22Rv1 (cell line): ENCODE measurements around the gene KRTAP5-7.
"Not testable (repeated sequence)": the region's sequence is repeated elsewhere in the genome, so short reads cannot be mapped to it uniquely, and the experiment has no call there.

Experiments
- H3K27ac ChIP-seq: fragments of 450-650 bp; 2 replicates; pipeline ENCODE4 v1.5.1; 2017
- CTCF ChIP-seq: fragments of 450-650 bp; IDR thresholded peaks from 2 replicates; pipeline ENCODE4 v1.5.1; 2017; ENCODE audit warnings: mild to moderate bottlenecking
- ZFX ChIP-seq: fragments of 450-650 bp; IDR thresholded peaks from 2 replicates; pipeline ENCODE4 v1.6.1; 2017; ENCODE audit warnings: antibody characterized with exemption, borderline replicate concordance

KRTAP5-7 gene

GRCh38 chr11:71568704-71569349 is 41.8 kb downstream of the KRTAP5-7 start:
- no peak for TF ChIP-seq ZFX
- no peak for TF ChIP-seq CTCF

GRCh38 chr11:71571101-71571850 is 44.2 kb downstream of the KRTAP5-7 start:
- H3K27ac ChIP-seq: not testable (repeated sequence)

More at GRCh38 chr11:71568704-71569349, 41.8 kb downstream of the KRTAP5-7 start:
- H3K27ac ChIP-seq: no peak overlapping the region

- H3K27ac ChIP-seq: no peak overlapping the region
- TF ChIP-seq ZFX: no peak
- TF ChIP-seq CTCF: no peak
Observed at GRCh38 chr11:71572811-71573210, 45.7 kb downstream of the KRTAP5-7 start.

- no peak overlapping the region for H3K27ac ChIP-seq
- TF ChIP-seq CTCF (no peak), ZFX (no peak)
Observed at GRCh38 chr11:71574418-71574817, 47.4 kb downstream of the KRTAP5-7 start.

- TF ChIP-seq CTCF (no peak), ZFX (no peak)
- H3K27ac ChIP-seq: no peak overlapping the region
Observed at GRCh38 chr11:71575723-71576424, 48.8 kb downstream of the KRTAP5-7 start.

- H3K27ac ChIP-seq: not testable (repeated sequence)
Observed at GRCh38 chr11:71576688-71577465, 49.8 kb downstream of the KRTAP5-7 start.

GRCh38 chr11:71577469-71578004 is 50.5 kb downstream of the KRTAP5-7 start:
- no peak for TF ChIP-seq ZFX
- no peak for TF ChIP-seq CTCF
- no peak overlapping the region for H3K27ac ChIP-seq
